ENCODE data around the gene FAM180A.

Gene FAM180A

DNA sequence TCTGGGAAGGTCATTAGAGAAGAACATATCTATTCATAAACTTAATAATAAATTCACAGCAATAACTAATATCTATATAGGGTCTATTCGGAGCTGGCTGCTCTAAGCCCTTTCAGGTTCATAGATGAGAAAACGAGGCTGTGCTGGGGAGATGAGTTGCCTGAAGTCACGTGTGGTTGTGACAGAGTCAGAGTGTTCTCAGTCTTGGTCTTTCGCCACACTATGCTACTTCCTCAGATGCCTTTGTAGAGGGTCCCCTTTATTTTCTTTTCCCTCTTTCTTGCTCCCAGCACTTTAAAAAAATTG lies 43.7 kb upstream of the FAM180A start:
- Histone ChIP-seq H3K9ac (no peak overlapping the region), H2AFZ (no peak overlapping the region), H3K4me2 (ENCODE audit: low read length) (no peak overlapping the region), H3K27me3 (ENCODE audit: control insufficient read depth, insufficient read depth, low read length) (no peaks in the 10 kb centered on the region), H3K4me3 (ENCODE audit: low read depth, low read length) (no peak overlapping the region), H3K9me3 (ENCODE audit: control insufficient read depth, low read length) (no peaks in the 10 kb centered on the region), H3K27ac (no peak overlapping the region), H3K79me2 (no peaks in the 10 kb centered on the region), H3K4me1 (no peaks in the 10 kb centered on the region), H3K36me3 (ENCODE audit: control insufficient read depth, insufficient read depth, low read length) (no peaks in the 10 kb centered on the region)
- TF ChIP-seq, protein P1, sequence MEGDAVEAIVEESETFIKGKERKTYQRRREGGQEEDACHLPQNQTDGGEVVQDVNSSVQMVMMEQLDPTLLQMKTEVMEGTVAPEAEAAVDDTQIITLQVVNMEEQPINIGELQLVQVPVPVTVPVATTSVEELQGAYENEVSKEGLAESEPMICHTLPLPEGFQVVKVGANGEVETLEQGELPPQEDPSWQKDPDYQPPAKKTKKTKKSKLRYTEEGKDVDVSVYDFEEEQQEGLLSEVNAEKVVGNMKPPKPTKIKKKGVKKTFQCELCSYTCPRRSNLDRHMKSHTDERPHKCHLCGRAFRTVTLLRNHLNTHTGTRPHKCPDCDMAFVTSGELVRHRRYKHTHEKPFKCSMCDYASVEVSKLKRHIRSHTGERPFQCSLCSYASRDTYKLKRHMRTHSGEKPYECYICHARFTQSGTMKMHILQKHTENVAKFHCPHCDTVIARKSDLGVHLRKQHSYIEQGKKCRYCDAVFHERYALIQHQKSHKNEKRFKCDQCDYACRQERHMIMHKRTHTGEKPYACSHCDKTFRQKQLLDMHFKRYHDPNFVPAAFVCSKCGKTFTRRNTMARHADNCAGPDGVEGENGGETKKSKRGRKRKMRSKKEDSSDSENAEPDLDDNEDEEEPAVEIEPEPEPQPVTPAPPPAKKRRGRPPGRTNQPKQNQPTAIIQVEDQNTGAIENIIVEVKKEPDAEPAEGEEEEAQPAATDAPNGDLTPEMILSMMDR (IDR thresholded peaks at IDR 0.05): no peak

DNA sequence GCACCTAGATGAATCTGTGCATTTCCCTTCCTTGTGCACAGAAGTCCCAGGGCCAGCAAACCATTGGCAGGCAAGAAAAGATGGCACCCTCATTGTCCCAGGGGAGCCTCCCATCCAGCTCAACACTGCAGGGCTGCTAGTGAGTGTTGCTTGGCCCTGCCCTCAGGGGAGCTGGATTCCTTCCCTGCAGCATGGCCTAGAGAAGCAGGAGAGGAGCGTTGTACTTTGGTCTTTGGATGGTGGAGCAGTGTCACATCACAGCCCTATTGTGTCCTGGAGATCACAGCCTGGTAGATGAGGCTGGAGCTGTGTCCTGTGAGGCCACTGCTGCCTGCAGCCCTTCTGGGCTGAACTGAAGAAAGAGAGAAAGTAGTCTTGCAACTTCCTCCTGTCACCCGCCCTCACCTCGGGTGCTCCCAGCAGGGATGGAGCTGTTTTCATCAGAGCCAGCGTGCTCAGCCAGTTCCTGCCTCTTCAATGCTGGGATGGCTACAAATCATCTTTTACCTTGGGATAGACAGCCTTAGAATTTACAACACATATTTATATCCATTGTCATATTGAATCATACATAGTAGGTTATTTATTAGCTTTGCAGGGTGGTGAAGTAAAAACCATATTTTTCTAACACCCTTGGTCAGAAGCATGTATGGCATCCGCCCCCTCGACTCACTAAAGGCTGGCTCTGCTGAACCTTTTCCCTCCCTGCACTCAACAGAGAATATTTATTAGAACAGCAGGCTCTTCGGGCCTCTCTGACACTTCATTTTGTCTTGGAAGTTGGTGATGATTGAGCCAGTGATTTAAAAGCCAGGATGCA lies 43.1 kb upstream of the FAM180A start:
- no peaks in the 10 kb centered on the region for H3K9me3 ChIP-seq (ENCODE audit: control insufficient read depth, low read length)
- H3K27ac ChIP-seq: no peak overlapping the region
- no peaks in the 10 kb centered on the region for H3K4me1 ChIP-seq
- H3K79me2 ChIP-seq: no peaks in the 10 kb centered on the region
- no peak overlapping the region for H3K4me2 ChIP-seq (ENCODE audit: low read length)
- H3K27me3 ChIP-seq (ENCODE audit: control insufficient read depth, insufficient read depth, low read length): no peaks in the 10 kb centered on the region
- H3K4me3 ChIP-seq (ENCODE audit: low read depth, low read length): no peak overlapping the region
- H2AFZ ChIP-seq: no peak overlapping the region
- no peak overlapping the region for H3K9ac ChIP-seq
- TF ChIP-seq, protein P1 (IDR thresholded peaks at IDR 0.05): no peak
- H3K36me3 ChIP-seq (ENCODE audit: control insufficient read depth, insufficient read depth, low read length): no peaks in the 10 kb centered on the region

DNA sequence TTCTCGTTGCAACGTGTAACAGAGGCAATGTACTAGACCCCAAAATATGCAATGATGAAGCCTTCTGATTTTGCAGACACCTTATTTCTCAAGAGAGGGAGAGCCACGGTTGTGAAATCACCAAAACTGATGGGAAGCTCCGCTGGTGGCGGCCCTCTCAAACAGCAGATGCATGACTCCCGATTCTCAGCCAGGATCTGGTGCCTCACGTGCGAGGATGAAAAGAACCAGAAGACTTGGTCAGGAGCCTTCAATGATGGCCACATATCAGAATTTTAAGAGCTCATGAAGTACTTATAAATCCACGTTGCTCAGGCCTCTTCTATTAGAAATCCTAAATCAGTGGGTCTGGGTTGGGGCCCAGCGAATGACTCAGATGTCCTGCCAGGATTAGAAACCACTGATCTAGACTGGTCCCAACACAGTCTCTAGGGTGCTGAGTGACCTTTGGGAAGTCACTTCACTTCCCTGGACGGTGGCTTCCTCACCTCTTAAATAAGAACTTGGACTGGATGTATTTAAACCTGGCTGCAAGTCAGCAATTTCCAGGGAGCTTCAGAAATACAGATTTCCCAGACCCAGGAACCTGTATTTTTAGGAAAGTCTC lies 41.9 kb upstream of the FAM180A start:
- TF ChIP-seq, protein P1 (IDR thresholded peaks at IDR 0.05): no peak
- H3K4me1 ChIP-seq: no peaks in the 10 kb centered on the region
- H3K27ac ChIP-seq: no peak overlapping the region
- H2AFZ ChIP-seq: no peak overlapping the region
- no peak overlapping the region for H3K4me2 ChIP-seq (ENCODE audit: low read length)
- no peaks in the 10 kb centered on the region for H3K36me3 ChIP-seq (ENCODE audit: control insufficient read depth, insufficient read depth, low read length)
- H3K79me2 ChIP-seq: no peaks in the 10 kb centered on the region
- no peak overlapping the region for H3K4me3 ChIP-seq (ENCODE audit: low read depth, low read length)
- H3K9me3 ChIP-seq (ENCODE audit: control insufficient read depth, low read length): no peaks in the 10 kb centered on the region
- no peak overlapping the region for H3K9ac ChIP-seq
- no peaks in the 10 kb centered on the region for H3K27me3 ChIP-seq (ENCODE audit: control insufficient read depth, insufficient read depth, low read length)

DNA sequence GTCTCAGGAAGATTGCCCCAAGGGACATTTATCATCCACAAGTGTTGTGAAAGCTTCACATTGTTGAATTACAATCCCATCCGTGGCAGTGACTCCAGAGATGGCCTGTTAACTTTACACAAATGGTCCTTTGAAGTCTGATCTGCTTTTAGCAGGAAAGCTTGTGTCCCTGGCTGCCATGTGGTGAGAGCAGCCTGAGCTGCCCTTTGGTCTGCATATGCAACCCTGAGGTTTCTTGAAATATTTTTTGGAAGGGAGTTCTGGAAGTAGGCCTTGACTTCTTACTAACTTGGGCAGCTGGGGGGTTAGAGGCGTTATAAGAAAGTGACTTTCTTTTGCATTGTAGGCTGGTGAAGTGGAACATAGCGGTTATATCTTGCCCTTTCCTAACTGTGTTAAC lies 41.3 kb upstream of the FAM180A start:
- H3K27me3 ChIP-seq (ENCODE audit: control insufficient read depth, insufficient read depth, low read length): no peaks in the 10 kb centered on the region

More for the DNA sequence above, 41.3 kb upstream of the FAM180A start:
- H3K9me3 ChIP-seq (ENCODE audit: control insufficient read depth, low read length): no peaks in the 10 kb centered on the region
- no peaks in the 10 kb centered on the region for H3K4me1 ChIP-seq
- H3K4me3 ChIP-seq (ENCODE audit: low read depth, low read length): no peak overlapping the region
- H3K36me3 ChIP-seq (ENCODE audit: control insufficient read depth, insufficient read depth, low read length): no peaks in the 10 kb centered on the region
- H3K9ac ChIP-seq: no peak overlapping the region
- H3K79me2 ChIP-seq: no peaks in the 10 kb centered on the region
- no peak overlapping the region for H2AFZ ChIP-seq
- H3K27ac ChIP-seq: no peak overlapping the region
- TF ChIP-seq, protein P1 (IDR thresholded peaks at IDR 0.05): no peak
- H3K4me2 ChIP-seq (ENCODE audit: low read length): no peak overlapping the region

Data from parathyroid adenoma (tissue), 2 donors.